Measurements from ENCODE around the gene MACROD2. TPM values are rescaled to one million over a fixed set of nuclear protein-coding genes. Genes with fewer than 3 reads are reported as not detected.
"Not testable (repeated sequence)": the region's sequence is repeated elsewhere in the genome, so short reads cannot be mapped to it uniquely, and the experiment has no call there.

Gene MACROD2
- total RNA-seq, 1 donor from 2014 or later: 2.4 TPM

DNA sequence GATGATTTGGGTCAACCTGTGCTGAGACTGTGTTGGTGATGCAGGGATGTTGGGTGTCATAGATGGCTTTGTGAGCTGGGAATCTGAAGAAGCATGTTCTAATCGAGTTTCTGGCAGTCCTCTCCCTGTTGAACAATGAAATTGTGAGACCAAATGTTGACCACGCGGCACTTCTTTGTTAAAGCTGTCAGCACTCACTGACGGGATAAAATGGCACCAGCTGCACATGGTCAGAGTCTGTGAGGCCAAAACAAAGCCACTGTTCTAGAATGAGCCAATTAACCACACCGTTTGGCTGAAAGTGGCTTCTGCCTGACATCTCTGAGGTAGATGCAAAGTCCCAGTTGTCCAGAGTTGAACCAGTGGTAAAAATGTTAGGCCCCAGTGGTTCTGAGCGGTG is 2015.7 kb downstream of the MACROD2 start:
- no peak overlapping the region for H2AFZ ChIP-seq (ENCODE audit: low read depth, low read length)
- no peak overlapping the region for H3K27ac ChIP-seq (ENCODE audit: low read depth, low read length)
- no peaks in the 10 kb centered on the region for H3K36me3 ChIP-seq (ENCODE audit: insufficient read depth, low read length)
- H3K4me2 ChIP-seq (ENCODE audit: low read length): no peak overlapping the region
- DNase-seq (ENCODE audit: low read depth) (no peak), FAIRE-seq (no peak)
- Mint-ChIP-seq H3K4me1 (ENCODE audit: low read depth, unreplicated experiment) (no peaks in the 10 kb centered on the region), H3K36me3 (ENCODE audit: low read depth, unreplicated experiment) (no peaks in the 10 kb centered on the region), H3K4me3 (ENCODE audit: unreplicated experiment) (no peak overlapping the region), H3K27ac (ENCODE audit: unreplicated experiment) (no peak overlapping the region), H3K9me3 (ENCODE audit: unreplicated experiment) (no peaks in the 10 kb centered on the region), H3K27me3 (ENCODE audit: low read depth, unreplicated experiment) (peaks cover 3% of the 10 kb centered on the region)
- no peaks in the 10 kb centered on the region for H3K4me1 ChIP-seq (ENCODE audit: insufficient read depth, low read length)
- no peaks in the 10 kb centered on the region for H3K79me2 ChIP-seq (ENCODE audit: insufficient read depth, low read length)
- no peaks in the 10 kb centered on the region for H3K9me3 ChIP-seq (ENCODE audit: insufficient read depth, low read depth, low read length)
- H3K27me3 ChIP-seq (ENCODE audit: insufficient read depth, low read length): no peaks in the 10 kb centered on the region
- no peak overlapping the region for H3K4me3 ChIP-seq (ENCODE audit: insufficient read depth, low read depth, low read length)
- TF ChIP-seq, protein P1, sequence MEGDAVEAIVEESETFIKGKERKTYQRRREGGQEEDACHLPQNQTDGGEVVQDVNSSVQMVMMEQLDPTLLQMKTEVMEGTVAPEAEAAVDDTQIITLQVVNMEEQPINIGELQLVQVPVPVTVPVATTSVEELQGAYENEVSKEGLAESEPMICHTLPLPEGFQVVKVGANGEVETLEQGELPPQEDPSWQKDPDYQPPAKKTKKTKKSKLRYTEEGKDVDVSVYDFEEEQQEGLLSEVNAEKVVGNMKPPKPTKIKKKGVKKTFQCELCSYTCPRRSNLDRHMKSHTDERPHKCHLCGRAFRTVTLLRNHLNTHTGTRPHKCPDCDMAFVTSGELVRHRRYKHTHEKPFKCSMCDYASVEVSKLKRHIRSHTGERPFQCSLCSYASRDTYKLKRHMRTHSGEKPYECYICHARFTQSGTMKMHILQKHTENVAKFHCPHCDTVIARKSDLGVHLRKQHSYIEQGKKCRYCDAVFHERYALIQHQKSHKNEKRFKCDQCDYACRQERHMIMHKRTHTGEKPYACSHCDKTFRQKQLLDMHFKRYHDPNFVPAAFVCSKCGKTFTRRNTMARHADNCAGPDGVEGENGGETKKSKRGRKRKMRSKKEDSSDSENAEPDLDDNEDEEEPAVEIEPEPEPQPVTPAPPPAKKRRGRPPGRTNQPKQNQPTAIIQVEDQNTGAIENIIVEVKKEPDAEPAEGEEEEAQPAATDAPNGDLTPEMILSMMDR (IDR thresholded peaks at IDR 0.05; ENCODE audit: insufficient read depth, low read depth, low read length): no peak
- TF ChIP-seq EZH2 (IDR thresholded peaks at IDR 0.05; ENCODE audit: insufficient read depth, low read length): no peak
- H4K20me1 ChIP-seq (ENCODE audit: insufficient read depth, low read length): no peaks in the 10 kb centered on the region
- H3K9ac ChIP-seq (ENCODE audit: low read length): no peak overlapping the region

DNA sequence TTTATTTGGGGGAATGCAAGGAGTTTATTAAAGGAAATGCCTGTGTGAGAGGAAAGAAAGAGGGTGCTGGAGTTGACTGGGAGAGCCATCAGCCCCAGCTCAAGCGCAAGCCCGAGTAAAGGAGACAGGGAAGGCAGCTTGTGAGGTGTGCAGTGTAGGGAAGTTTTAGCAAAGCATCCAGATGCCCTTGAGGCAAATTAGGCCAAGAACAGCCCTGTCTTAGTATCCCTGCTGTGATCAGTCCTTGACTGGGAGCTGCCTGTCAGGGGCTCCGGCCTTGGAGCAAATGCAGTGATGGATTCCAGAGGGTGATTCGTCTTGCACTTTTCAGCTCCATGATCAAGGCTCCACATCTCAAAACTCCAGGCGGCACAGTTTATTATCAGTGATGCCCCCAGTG is 2016.2 kb downstream of the MACROD2 start:
- H2AFZ ChIP-seq (ENCODE audit: low read depth, low read length): no peak overlapping the region
- FAIRE-seq: no peak

DNA sequence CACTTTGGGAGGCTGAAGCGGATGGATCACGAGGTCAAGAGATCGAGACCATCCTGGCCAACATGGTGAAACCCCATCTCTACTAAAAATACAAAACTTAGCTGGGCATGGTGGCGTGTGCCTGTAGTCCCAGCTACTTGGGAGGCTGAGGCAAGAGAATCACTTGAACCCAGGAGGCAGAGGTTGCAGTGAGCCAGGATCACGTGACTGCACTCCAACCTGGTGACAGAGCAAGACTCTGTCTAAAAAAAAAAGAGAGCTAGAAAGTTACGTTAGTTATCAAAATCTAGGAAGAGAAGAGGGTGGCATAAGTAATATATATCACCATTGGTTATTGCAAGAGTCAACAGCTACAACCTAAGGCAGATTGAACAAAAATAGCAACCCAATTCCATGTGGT is 2017.6 kb downstream of the MACROD2 start:
- FAIRE-seq; H3K4me2 ChIP-seq (ENCODE audit: low read length); H3K4me3 Mint-ChIP-seq (ENCODE audit: unreplicated experiment); H3K27me3 ChIP-seq (ENCODE audit: insufficient read depth, low read length); H3K4me3 ChIP-seq (ENCODE audit: insufficient read depth, low read depth, low read length); H3K9ac ChIP-seq (ENCODE audit: low read length); H3K4me1 ChIP-seq (ENCODE audit: insufficient read depth, low read length); H3K79me2 ChIP-seq (ENCODE audit: insufficient read depth, low read length); H3K9me3 ChIP-seq (ENCODE audit: insufficient read depth, low read depth, low read length); H3K27me3 Mint-ChIP-seq (ENCODE audit: low read depth, unreplicated experiment); H3K27ac Mint-ChIP-seq (ENCODE audit: unreplicated experiment); H3K4me1 Mint-ChIP-seq (ENCODE audit: low read depth, unreplicated experiment); H2AFZ ChIP-seq (ENCODE audit: low read depth, low read length); H3K27ac ChIP-seq (ENCODE audit: low read depth, low read length); H3K36me3 ChIP-seq (ENCODE audit: insufficient read depth, low read length); H3K36me3 Mint-ChIP-seq (ENCODE audit: low read depth, unreplicated experiment); DNase-seq (ENCODE audit: low read depth); H3K9me3 Mint-ChIP-seq (ENCODE audit: unreplicated experiment); H4K20me1 ChIP-seq (ENCODE audit: insufficient read depth, low read length): not testable (repeated sequence)

More for the DNA sequence above, 2016.2 kb downstream of the MACROD2 start:
- no peak overlapping the region for H3K4me3 Mint-ChIP-seq (ENCODE audit: unreplicated experiment)
- H3K27me3 Mint-ChIP-seq (ENCODE audit: low read depth, unreplicated experiment): peaks cover 3% of the 10 kb centered on the region
- TF ChIP-seq, protein P1 (IDR thresholded peaks at IDR 0.05; ENCODE audit: insufficient read depth, low read depth, low read length): no peak
- TF ChIP-seq EZH2 (IDR thresholded peaks at IDR 0.05; ENCODE audit: insufficient read depth, low read length): no peak
- Histone ChIP-seq H3K4me3 (ENCODE audit: insufficient read depth, low read depth, low read length) (no peak overlapping the region), H3K36me3 (ENCODE audit: insufficient read depth, low read length) (no peaks in the 10 kb centered on the region), H3K27me3 (ENCODE audit: insufficient read depth, low read length) (no peaks in the 10 kb centered on the region), H3K27ac (ENCODE audit: low read depth, low read length) (no peak overlapping the region), H4K20me1 (ENCODE audit: insufficient read depth, low read length) (no peaks in the 10 kb centered on the region), H3K4me1 (ENCODE audit: insufficient read depth, low read length) (no peaks in the 10 kb centered on the region), H3K4me2 (ENCODE audit: low read length) (no peak overlapping the region), H3K9me3 (ENCODE audit: insufficient read depth, low read depth, low read length) (no peaks in the 10 kb centered on the region), H3K9ac (ENCODE audit: low read length) (no peak overlapping the region), H3K79me2 (ENCODE audit: insufficient read depth, low read length) (no peaks in the 10 kb centered on the region)
- H3K27ac Mint-ChIP-seq (ENCODE audit: unreplicated experiment): no peak overlapping the region
- H3K9me3 Mint-ChIP-seq (ENCODE audit: unreplicated experiment): no peaks in the 10 kb centered on the region
- H3K36me3 Mint-ChIP-seq (ENCODE audit: low read depth, unreplicated experiment): no peaks in the 10 kb centered on the region
- no peaks in the 10 kb centered on the region for H3K4me1 Mint-ChIP-seq (ENCODE audit: low read depth, unreplicated experiment)
- no peak for DNase-seq (ENCODE audit: low read depth)
